ENCODE measurements around the gene HCAR3. TPM values are rescaled to one million over a fixed set of nuclear protein-coding genes. Genes with fewer than 3 reads are reported as not detected.

HCAR3 gene
- total and polyA plus RNA-seq, 2 donors (not counting 1 experiment from before 2014, with no cell fraction given), result under 0.01 TPM; not detected in 1

DNA sequence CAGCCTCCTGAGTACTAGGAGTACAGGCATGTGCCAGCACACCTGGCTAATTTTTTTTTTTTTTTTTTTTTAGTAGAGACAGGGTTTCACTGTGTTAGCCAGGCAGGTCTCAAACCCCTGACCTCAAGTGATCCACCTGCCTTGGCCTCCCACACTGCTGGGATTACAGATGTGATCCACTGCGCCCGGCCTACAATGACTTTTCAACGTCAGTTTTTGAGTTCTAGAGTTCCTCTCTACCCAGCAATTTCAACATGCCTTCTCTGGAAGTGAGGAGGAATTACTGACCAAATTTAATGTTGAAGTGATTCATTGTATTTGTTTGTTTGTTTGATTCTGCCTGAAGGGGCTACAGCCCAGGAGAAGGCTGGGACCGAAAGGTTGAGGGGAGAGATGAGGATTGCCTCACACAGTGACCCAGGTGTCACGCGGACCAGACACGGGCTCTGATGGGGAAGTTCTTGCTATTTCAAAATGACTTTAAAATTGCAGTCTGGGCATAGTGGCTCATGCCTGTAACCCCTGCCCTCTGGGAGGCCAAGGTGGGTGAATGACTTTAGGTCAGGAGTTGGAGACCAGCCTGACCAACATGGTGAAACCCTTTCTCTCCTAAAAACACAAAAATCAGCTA, 27.4 kb upstream of the HCAR3 start:
- Histone ChIP-seq H3K4me2 (ENCODE audit: extremely low read depth, insufficient read depth, low read length) (no peak overlapping the region), H3K9ac (ENCODE audit: insufficient read depth, low read length) (no peak overlapping the region), H3K4me1 (ENCODE audit: control insufficient read depth, extremely low read depth, insufficient read depth, low read length) (no peaks in the 10 kb centered on the region), H2AFZ (ENCODE audit: low read length) (no peak overlapping the region), H3K27me3 (ENCODE audit: control insufficient read depth, insufficient read depth, low read length) (no peaks in the 10 kb centered on the region), H4K20me1 (ENCODE audit: control insufficient read depth, extremely low read depth, insufficient read depth, low read length) (no peaks in the 10 kb centered on the region), H3K79me2 (ENCODE audit: control insufficient read depth, insufficient read depth, low read length) (no peaks in the 10 kb centered on the region), H3K36me3 (ENCODE audit: control insufficient read depth, insufficient read depth, low read length) (no peaks in the 10 kb centered on the region), H3K9me3 (ENCODE audit: control insufficient read depth, insufficient read depth, low read depth, low read length) (no peaks in the 10 kb centered on the region), H3K4me3 (replicated peaks in 1 of 4; ENCODE audit: control extremely low read depth in 1 of 4, insufficient read depth in 1 of 4, low read depth in 3 of 4, low read length in 4 of 4) (no peak overlapping the region), H3K27ac (ENCODE audit: insufficient read depth, low read length) (no peak overlapping the region)
- DNase-seq (ENCODE audit: low read depth in 2 of 2), result no peak
- TF ChIP-seq, protein P1, sequence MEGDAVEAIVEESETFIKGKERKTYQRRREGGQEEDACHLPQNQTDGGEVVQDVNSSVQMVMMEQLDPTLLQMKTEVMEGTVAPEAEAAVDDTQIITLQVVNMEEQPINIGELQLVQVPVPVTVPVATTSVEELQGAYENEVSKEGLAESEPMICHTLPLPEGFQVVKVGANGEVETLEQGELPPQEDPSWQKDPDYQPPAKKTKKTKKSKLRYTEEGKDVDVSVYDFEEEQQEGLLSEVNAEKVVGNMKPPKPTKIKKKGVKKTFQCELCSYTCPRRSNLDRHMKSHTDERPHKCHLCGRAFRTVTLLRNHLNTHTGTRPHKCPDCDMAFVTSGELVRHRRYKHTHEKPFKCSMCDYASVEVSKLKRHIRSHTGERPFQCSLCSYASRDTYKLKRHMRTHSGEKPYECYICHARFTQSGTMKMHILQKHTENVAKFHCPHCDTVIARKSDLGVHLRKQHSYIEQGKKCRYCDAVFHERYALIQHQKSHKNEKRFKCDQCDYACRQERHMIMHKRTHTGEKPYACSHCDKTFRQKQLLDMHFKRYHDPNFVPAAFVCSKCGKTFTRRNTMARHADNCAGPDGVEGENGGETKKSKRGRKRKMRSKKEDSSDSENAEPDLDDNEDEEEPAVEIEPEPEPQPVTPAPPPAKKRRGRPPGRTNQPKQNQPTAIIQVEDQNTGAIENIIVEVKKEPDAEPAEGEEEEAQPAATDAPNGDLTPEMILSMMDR (conservative IDR thresholded peaks at IDR 0.05 in 1 of 2, IDR thresholded peaks at IDR 0.05 in 1 of 2; ENCODE audit: low read depth in 1 of 2, low read length in 2 of 2), result no peak
- no peak for TF ChIP-seq EZH2 (IDR thresholded peaks at IDR 0.05; ENCODE audit: low read length, missing control alignments)

- Histone ChIP-seq H3K27me3 (ENCODE audit: control insufficient read depth, insufficient read depth, low read length) (no peaks in the 10 kb centered on the region), H2AFZ (ENCODE audit: low read length) (no peak overlapping the region), H3K4me2 (ENCODE audit: extremely low read depth, insufficient read depth, low read length) (no peak overlapping the region), H3K4me1 (ENCODE audit: control insufficient read depth, extremely low read depth, insufficient read depth, low read length) (no peaks in the 10 kb centered on the region), H3K27ac (ENCODE audit: insufficient read depth, low read length) (no peak overlapping the region), H3K79me2 (ENCODE audit: control insufficient read depth, insufficient read depth, low read length) (no peaks in the 10 kb centered on the region), H3K36me3 (ENCODE audit: control insufficient read depth, insufficient read depth, low read length) (no peaks in the 10 kb centered on the region), H3K9ac (ENCODE audit: insufficient read depth, low read length) (no peak overlapping the region), H4K20me1 (ENCODE audit: control insufficient read depth, extremely low read depth, insufficient read depth, low read length) (no peaks in the 10 kb centered on the region), H3K9me3 (ENCODE audit: control insufficient read depth, insufficient read depth, low read depth, low read length) (no peaks in the 10 kb centered on the region), H3K4me3 (replicated peaks in 1 of 4; ENCODE audit: control extremely low read depth in 1 of 4, insufficient read depth in 1 of 4, low read depth in 3 of 4, low read length in 4 of 4) (no peak overlapping the region)
- no peak for DNase-seq (ENCODE audit: low read depth in 2 of 2)
- TF ChIP-seq EZH2 (IDR thresholded peaks at IDR 0.05; ENCODE audit: low read length, missing control alignments), result no peak
- TF ChIP-seq, protein P1 (conservative IDR thresholded peaks at IDR 0.05 in 1 of 2, IDR thresholded peaks at IDR 0.05 in 1 of 2; ENCODE audit: low read depth in 1 of 2, low read length in 2 of 2), result no peak
Measured at GRCh38 chr12:122740351-122740750, 23.7 kb upstream of the HCAR3 start.

DNA sequence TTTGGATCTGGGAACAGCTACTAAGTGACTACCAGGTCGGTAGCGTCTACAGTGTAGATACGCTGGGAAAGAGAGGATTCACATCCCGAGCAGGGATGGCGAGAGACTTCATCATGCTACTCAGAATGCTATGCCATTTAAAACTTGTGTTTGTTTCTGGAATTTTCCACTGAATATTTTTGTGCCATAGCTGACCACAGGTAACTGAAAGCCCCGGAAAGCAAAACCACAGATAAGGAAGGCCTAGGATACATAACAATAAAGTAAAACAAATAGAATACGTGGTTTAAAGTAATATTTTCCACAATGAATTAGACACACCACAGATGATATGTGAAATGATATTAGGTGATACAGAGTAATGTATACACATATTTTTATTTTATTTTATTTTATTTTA, 22.0 kb upstream of the HCAR3 start:
- Histone ChIP-seq H3K9ac (ENCODE audit: insufficient read depth, low read length) (no peak overlapping the region), H3K9me3 (ENCODE audit: control insufficient read depth, insufficient read depth, low read depth, low read length) (no peaks in the 10 kb centered on the region), H3K79me2 (ENCODE audit: control insufficient read depth, insufficient read depth, low read length) (no peaks in the 10 kb centered on the region), H3K36me3 (ENCODE audit: control insufficient read depth, insufficient read depth, low read length) (no peaks in the 10 kb centered on the region), H3K4me1 (ENCODE audit: control insufficient read depth, extremely low read depth, insufficient read depth, low read length) (no peaks in the 10 kb centered on the region), H3K4me3 (replicated peaks in 1 of 4; ENCODE audit: control extremely low read depth in 1 of 4, insufficient read depth in 1 of 4, low read depth in 3 of 4, low read length in 4 of 4) (no peak overlapping the region), H3K27me3 (ENCODE audit: control insufficient read depth, insufficient read depth, low read length) (no peaks in the 10 kb centered on the region), H2AFZ (ENCODE audit: low read length) (no peak overlapping the region), H4K20me1 (ENCODE audit: control insufficient read depth, extremely low read depth, insufficient read depth, low read length) (no peaks in the 10 kb centered on the region), H3K27ac (ENCODE audit: insufficient read depth, low read length) (no peak overlapping the region), H3K4me2 (ENCODE audit: extremely low read depth, insufficient read depth, low read length) (no peak overlapping the region)
- TF ChIP-seq, protein P1 (conservative IDR thresholded peaks at IDR 0.05 in 1 of 2, IDR thresholded peaks at IDR 0.05 in 1 of 2; ENCODE audit: low read depth in 1 of 2, low read length in 2 of 2), result no peak
- no peak for TF ChIP-seq EZH2 (IDR thresholded peaks at IDR 0.05; ENCODE audit: low read length, missing control alignments)
- peak in 1 of 2 donors; percentile 67 for DNase-seq (ENCODE audit: low read depth in 2 of 2)
